CD4-positive, alpha-beta T cell treated with Interferon gamma for 1 hour (primary cell): ENCODE data around the gene CASP2.
"Not testable (repeated sequence)": the region's sequence is repeated elsewhere in the genome, so short reads cannot be mapped to it uniquely, and the experiment has no call there.

ENCODE experiments used
- DNase-seq: peaks from one replicate; pipeline ENCODE4 v3.0.0-alpha.2; 2020

Gene CASP2

DNA sequence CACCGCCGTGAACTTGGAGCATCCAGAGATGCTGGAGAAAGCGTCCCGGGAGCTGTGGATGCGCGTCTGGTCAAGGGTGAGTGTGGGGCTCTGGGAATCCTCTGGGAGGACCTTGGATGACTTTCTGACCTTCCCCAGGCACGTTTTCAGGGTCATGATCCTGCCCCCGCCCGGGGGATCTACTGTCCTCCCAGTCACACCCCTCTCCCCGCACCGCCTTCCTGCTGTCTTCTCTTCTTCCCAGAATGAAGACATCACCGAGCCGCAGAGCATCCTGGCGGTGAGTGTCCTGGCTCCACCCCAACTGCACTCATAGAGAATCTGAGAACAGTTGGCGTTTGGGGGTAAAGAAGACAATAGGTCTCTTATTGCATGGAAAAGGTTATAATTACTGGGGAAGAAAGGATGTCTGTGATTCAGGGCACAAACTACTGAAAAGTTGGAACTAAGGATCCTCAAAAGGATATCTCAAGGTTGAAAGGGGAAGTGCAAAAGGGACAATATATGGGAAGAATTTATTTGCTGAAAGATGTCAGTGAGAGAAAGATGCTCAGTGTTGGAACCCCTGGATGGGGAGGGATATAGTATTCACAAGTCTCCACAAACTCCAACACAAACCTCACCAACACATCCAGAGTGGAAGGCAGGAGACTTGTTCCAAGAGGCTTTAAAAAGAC, 23.0 kb upstream of the CASP2 start:
- DNase-seq, result no peak

DNA sequence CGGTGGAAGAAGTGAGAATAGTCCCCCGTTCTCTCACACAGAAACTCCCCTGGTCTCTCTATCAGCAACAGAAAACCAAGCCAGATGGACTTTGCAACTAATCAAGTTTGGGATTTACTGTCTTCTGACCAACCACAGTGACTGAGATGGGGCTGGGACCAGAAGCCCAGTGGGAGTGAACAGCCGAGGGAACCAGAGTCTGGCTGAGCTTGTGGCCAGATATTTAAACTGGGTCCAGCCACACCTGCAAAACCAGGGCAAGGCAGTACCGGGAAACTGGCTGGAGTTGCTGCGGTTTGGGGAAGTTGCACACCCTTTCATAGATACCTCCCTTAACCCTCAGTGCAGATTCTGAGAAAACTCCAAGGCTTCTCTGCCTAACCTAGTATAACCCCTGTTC, 18.9 kb upstream of the CASP2 start:
- no peak for DNase-seq

DNA sequence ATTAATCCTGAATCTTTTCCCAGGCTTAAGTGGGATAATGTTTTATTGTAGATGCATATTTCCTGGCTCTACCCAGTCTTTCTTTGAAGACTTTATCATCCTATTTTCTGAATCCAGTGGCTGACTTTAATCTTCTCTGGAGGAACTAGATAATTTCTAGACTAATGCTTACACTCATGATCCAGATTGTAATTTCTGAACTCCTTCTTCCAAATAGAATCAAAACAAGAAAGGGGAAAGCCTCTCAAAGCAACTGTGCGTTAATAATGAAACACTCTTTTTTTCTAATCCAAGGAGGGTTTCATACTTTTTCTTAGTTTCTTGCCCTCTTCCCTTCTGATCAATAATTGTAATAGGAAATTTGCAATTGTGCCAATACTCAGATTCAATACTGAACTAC, 16.9 kb upstream of the CASP2 start:
- no peak for DNase-seq

DNA sequence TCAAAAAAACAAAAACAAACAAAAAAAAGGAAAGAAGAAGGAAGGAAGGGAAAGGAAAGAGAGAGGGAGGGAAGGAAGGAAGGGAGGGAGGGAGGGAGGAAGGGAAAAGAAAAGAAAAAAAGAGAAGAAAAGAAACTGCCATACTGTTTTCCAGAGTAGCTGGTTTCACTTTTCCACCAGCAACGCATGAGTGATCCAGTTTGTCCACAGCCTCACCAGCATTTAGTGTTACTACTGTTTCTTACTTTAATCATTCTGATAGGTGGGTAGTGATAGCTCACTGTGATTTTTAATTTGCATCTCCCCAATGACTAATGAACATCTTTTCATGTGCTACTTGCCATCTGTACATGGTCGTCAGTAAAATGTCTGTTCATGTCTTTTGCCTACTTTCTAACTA, 15.3 kb upstream of the CASP2 start:
- no peak for DNase-seq

DNA sequence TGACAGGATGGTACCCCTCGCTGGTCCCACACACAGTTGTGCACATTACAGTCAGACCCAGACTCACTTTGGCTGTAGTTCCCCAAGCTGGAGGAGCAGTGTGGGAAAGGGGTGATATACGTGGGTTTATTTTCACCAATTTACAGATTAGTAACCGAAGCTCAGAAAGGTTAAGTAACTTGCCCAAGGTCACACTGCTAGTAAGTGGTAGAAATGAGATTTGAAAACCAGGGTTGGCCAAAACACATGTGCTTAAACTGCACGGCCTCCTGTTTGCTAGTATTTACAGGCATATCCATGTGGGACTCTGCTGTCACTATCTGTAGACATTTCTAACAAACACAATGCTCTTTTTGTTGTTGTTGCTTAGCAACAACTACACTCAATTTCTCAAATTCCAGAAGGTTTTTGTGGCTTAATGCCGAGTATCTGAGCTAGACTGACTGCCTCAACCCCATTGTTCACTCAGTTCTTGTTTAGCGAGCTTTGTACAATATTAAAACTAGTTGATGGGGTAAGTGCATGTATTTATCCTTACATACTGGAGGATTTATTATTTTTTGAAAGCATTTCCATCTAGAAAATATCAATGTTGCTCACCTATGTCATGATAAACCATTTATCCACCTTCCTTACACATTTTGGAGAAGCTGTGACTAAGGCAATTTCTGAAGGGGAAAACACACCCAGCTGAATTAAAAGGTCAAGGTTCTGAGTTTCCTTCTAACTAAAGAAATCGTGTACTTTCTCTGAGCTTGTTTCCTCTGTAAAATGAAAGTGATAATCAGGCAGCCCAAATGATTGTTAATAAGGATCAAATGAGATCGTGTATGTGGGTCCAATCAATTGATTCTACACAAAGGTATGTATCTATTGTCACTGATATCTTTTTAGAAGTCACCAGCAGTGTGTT, 8.7 kb upstream of the CASP2 start:
- no peak for DNase-seq

DNA sequence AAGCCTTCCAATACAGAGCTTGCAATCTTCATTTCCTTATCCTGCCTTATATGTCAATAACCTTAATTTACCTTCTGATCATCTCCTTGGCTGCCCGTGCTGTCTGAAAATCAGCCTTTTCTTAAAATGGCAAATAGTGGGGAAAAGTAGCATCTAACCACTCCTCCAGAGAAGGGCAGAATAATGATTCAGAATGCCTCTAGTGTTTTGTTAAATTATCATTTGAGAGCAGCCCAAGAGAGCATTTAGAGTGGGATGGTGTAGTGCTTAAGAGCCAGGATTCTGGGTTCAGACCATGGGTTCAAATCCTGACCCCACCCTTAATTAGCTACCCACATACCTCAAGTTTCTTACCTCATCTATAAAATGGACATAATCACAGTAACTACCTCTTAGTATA, 8.0 kb upstream of the CASP2 start:
- no peak for DNase-seq

DNA sequence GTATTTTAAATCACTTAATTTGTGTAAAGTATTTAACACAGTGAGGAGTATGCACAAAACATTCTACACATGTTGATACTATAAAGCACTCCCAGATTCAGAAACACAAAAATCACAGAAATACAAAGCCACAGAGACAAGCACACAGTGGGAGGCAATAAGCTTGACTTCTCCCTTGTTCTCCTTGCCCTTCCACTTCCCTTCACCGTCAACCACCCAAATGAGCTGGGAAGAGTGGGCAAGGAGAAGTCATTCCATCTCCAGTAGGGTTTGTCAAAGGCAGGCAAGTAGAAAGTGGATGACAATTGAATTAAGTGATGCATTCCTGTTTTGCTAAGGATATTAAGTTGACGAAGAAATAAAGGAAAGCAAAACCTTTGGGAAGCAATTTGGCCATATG, 7.6 kb upstream of the CASP2 start:
- DNase-seq, result no peak

DNA sequence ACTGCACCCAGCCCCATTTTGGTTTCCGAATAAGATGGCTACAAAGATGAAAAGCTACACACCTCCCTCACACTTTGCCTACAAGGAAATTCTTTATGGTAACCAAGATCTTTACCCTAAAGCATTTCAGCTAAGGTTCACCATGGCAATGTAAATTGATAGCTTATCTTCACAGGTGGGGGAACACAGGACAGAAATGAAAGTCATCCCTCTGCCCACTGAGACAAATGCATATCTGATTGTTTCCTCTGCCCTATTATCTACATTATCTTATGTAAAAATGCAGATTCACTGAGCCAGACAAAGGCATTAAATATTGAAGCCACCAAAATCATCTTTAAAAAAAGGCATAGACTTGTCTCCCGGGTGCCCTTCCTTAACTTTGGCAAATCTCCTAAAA, 6.6 kb upstream of the CASP2 start:
- no peak for DNase-seq

DNA sequence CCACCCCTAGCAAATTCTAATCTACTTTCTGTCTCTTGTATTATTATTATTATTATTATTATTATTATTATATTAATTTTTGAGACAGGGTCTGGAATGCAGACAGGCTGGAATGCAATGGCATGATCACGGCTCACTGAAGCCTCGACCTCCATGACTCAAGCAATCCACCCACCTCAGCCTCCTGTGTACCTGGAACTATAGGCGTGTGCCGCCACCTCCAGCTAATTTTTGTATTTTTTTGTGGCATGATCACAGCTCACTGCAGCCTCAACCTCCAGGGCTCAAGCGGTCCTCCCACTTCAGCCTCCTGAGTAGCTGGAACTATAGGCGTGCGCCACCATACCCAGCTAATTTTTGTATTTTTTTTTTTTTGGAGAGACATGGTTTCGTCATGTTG, 6.0 kb upstream of the CASP2 start:
- no peak for DNase-seq

DNA sequence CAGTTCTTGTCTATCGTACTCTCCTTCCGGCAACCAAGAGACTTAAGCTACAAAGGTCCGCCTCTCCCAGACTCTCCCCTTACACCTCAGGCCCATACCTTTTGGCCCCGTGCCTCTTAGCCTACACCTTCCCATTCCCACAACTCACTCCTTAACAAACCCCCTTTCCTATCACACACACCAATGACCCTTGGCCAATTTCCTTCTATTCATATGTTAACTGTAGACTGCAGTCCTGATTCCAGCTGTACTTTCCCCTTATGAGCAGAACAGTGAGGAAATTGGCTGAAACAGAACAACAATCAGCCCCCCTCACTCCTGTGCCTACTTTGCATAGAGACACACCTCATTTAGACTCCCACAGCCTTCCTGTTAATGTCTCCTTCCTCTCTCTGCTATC, 4.8 kb upstream of the CASP2 start:
- no peak for DNase-seq

DNA sequence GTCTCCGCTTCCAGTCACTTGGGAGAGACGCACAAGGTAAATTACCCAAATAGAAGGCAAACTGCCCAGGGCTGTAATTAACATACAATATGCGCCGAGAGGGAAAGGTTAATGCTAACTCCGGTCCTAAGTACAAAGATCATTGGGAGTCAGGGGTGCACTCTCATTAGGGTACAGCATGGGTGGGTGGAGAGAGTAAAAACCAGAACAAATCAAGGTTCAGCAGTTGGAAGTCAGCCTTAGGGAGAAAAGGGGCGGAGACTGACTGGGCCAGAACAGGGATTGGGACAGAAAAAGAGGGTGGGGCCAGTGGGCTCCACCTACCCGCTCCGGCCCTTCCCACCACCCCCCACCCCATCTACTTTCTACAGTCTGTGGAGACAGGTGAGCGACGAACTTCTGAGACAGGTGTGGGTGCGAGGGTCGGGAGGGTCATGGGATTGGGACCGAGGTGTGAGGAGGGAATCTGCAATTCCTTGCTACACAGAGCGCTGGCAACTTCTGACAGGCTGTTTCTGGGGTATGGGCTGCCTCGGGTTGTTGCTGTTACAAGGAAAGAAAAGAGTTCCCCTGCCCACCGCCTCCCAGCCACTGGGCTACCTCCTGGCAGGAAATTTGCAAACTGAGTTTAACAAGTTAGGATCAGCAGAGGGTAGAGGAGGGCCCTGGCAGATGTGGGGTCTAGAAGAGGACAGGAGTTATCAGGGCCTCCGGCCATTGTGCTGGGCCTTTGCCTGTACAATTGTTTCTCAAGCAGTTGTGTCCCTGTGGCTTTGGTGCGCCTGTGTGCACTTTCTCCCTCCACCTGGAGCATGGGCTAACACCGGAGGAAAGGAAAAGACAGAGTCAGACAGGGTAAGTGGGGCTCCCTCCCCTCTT, 3.3 kb upstream of the CASP2 start, which contains the start of gene TMEM139:
TSS of gene TMEM139 (plus strand) at position 368 of the 879 bp plus-strand sequence. CDS start 1,000 bp downstream, outside the sequence.
- no peak for DNase-seq

DNA sequence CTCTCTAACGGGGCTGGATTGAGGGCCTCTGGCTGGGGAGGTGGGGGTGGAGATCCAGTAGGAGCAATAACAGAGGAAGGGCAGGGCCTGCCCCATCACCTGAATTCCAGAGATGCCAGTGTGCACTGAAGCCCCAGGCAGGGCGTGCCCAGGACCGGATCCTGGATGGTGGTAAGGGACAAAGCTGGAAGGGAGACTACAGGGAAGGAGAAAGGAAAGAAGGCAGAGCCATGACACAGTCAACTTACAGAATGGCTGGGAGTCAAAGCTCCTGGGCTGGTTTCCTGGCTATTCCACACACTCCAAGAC, 2.7 kb upstream of the CASP2 start:
- no peak for DNase-seq

DNA sequence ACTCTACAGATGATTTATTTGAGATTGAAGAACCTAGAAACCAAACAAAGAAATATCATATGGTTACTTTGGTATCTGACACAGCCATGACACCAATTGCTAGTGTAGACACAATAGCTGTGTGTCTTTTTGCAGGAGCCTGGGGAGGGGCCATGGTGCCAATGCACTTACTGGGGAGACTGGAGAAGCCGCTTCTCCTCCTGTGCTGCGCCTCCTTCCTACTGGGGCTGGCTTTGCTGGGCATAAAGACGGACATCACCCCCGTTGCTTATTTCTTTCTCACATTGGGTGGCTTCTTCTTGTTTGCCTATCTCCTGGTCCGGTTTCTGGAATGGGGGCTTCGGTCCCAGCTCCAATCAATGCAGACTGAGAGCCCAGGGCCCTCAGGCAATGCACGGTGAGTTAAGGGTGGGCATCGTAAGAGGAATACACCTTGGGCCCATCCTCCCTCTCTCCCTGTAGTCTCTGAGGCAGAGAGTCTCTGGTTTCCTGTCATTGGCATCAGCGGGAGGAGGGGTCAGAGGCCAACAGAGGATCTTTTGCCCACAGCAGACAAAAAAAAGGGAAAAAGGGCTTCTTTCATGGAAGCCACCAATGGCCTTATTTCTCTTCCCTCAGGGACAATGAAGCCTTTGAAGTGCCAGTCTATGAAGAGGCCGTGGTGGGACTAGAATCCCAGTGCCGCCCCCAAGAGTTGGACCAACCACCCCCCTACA, 2.2 kb upstream of the CASP2 start:
- DNase-seq, result no peak

DNA sequence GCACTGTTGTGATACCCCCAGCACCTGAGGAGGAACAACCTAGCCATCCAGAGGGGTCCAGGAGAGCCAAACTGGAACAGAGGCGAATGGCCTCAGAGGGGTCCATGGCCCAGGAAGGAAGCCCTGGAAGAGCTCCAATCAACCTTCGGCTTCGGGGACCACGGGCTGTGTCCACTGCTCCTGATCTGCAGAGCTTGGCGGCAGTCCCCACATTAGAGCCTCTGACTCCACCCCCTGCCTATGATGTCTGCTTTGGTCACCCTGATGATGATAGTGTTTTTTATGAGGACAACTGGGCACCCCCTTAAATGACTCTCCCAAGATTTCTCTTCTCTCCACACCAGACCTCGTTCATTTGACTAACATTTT, 1.6 kb upstream of the CASP2 start:
- no peak for DNase-seq

DNA sequence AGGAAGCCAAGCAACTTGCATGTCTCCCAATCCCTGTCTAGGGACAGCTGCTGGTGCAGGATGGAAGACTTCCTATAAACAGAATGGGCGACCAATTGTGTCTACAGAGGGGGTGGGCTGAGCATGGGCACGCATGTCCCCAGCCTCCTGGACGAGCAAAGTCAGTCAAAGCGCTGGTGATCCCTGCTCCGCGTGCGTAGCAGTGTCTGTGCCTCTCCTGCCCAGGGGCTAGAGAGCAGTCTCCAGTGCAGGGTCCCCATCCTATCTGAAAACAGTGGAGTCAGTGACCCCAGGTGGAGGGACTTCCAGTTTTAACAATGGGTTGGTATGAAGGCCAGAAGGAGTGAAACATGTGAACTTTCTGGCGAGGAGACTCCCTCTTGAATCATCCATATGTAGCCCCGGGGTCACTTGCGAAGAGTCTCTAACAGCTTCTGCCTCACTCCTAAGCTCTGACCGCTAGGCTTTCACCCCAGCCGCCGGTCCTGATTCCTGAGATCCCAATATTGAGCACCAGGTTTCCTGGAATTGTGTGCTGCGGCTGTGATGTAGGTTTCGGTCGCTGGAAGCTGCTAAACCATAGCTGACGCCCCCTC, 714 bp upstream of the CASP2 start:
- no peak for DNase-seq

DNA sequence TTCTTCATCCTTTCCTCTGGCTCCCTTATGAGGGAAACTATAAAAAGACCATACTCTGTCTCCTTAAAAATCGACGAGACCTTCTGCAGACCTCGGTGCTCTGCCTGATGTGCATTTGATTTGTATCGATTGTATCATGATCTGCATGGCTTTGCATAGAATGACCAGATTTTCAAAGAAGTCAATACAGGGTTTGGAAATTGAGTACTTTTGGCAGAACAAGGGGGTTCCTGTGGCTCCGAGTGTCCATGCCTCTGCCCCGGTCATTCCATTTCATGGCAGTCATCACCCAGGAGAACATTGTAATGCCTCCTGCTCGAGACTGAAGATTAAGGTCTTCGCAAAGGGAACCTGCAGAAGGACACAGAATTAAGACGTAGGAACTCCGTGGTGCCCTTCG, 685 bp downstream of the CASP2 start:
- no peak for DNase-seq

DNA sequence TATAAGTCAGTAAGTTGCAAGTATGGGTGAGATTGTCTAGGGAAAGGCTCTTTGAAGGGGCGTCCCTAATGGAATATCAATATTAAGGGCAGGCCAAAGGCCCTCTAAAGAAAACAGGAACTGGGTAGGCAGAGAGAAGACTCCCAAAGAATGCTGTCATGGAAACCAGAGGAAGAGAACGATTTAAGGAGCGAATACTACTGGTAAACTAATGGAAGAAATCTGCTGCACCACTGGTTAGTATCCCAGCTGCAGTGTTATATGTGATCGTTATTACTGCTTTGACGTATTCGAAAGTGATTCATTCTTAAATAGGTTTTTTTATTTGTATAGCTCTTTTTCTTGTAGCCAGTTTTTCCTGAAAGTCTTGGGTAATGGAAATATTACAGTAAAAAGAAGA, 1.3 kb downstream of the CASP2 start:
- no peak for DNase-seq

DNA sequence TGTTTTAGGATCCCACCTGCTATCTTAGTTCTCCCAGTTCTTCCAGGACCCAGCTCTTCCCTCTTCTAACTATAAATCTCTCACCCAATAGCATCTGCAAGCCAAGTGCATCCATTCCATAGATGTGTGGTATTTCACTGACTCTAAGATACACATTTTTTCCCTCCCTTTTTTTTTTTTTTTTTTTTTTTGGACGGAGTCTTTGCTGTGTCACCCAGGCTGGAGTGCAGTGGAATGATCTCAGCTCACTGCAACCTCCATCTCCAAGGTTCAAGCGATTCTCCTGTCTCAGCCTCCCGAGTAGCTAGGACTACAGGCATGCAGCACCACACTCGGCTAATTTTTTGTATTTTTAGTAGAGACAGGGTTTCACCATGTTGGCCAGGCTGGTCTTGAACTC, 1.7 kb downstream of the CASP2 start:
- DNase-seq, result not testable (repeated sequence)

DNA sequence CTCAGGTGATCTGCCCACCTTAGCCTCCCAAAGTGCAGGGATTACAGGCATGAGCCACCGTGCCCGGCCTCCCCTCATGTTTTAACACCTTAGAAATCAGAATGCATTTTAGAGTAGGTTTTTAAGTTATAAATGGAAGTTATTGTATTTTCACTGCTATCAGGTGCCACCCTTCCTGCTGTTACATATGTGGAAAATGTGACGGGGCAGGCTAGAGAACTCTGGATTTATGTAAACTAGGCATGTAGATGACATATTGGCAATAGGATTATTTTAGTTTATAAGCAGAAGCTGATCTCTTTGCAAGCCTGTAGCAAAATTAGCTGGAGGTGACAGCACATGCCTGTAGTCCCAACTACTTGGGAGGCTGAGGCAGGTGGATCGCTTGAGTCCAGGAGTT, 2.1 kb downstream of the CASP2 start:
- no peak for DNase-seq

DNA sequence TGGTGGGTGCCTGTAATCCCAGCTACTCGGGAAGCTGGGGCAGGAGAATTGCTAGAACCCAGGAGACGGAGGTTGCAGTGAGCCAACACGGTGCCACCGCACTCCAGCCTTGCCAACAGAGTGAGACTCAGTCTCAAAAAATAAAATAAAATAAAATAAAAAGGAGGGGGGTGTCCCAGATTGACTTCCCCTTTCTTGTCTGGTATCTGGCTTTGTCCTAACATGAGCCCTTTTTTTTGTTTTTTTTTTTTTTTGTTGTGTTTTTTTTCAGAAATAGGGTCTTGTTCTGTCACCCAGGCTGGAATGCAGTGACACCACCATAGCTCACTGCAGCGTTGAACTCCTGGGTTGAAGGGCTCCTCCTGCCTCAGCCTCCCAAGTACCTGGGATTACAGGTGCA, 4.7 kb downstream of the CASP2 start:
- DNase-seq, result no peak

DNA sequence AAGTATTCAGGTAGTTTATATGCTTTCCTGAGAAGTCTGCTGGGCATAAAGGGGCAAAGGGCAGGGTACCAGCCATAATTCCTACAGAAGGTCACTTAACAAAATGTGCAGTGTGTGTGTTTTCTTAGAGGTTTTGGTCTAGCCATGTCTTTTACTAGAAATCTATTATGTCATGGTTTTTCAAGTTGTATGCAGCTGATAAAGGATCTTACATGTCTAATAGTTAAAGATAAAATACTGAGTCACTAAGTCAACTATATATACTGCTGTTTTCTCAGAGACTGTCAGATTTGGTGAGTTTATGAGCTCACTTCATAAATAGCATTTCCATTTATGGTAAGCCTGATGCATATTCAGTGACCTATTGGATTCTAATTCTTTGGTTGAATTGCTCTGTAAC, 7.7 kb downstream of the CASP2 start:
- DNase-seq, result no peak

DNA sequence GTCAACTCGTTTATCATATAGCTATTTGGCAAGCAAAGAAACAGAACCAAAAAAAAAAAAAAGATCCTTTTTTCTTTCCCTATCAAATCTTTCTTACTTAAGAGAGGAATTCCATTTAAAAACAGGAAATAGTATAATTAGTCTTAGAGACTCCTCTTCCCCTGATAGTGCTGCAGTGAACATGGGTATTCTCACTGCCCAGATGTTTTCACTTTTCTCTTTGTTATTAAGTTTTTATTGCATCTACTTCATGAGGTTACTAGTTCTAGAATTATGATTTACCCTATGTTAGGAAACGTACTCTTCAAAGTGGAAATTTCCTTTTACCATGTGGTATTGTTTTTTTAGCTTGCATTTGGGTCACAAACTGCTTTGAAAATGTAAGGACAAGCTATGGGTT, 8.5 kb downstream of the CASP2 start:
- no peak for DNase-seq

DNA sequence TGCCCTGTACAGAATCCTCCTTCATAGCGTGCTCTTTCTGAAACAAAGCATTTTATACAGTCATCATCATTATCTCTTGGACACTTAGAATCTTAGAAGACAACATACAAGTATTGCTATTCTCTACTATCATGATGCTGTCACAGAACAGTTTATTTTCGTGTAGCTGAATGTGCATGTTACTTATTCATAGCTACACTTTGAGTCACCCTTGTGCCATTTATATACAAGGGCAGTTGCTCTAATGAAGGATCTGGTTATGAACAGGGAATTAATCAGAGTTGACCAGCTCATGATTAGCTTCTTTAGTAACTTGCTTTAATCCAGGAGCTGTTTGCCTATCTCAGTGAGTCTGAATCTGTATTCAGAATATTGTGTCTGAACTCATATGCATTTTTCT, 11.2 kb downstream of the CASP2 start:
- no peak for DNase-seq
